ENCODE measurements around the gene FAM13B. TPM values are rescaled to one million over a fixed set of nuclear protein-coding genes. Genes with fewer than 3 reads are reported as not detected.
"Not testable (repeated sequence)": the region's sequence is repeated elsewhere in the genome, so short reads cannot be mapped to it uniquely, and the experiment has no call there.

Gene FAM13B
- total RNA-seq, 4 donors from 2014 or later = 3.4 to 7.9 (median 4.1) TPM

- H3K27ac ChIP-seq = no peak overlapping the region
These were observed 22.1 kb upstream of the FAM13B start for GRCh38 chr5:138054847-138055558.

DNA sequence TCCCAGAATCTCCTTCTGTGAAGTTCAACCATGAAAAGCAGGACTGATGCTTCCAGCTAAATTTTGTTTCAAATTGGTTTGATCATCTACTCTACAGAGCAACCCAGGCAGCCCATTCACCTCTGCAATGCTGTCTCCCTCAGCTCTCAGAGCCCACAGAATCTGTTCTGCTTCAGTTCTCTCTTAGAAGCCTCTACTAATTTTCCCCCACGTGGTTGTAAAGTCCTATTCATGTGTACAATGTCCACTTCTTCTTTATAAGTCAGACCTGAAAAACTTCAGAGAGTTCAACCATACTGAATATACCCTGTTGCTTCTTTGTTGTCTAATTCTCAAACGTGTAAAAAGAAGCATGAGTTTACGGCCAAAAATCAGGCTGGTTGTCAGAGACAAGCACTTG is 21.3 kb upstream of the FAM13B start:
- ATAC-seq (no peak), DNase-seq (no peak)
- Histone ChIP-seq H3K27ac (no peak overlapping the region), H3K36me3 (no peaks in the 10 kb centered on the region), H3K9me3 (no peaks in the 10 kb centered on the region), H3K27me3 (peaks cover 0 to 5% (median 0%) of the 10 kb centered on the region in 3 donors), H3K4me1 (no peaks in the 10 kb centered on the region), H3K4me3 (no peak overlapping the region)
- no peak for TF ChIP-seq CTCF (IDR thresholded peaks at IDR 0.05 in 4 of 5, conservative IDR thresholded peaks at IDR 0.05 in 1 of 5)
- TF ChIP-seq POLR2A (IDR thresholded peaks at IDR 0.05) = no peak
- intact Hi-C loops (cut with DNase I; ENCODE audit: low total_unique reads) = no loop called here
- in situ Hi-C loops (cut with MboI; ENCODE audit: low sequenced_read_pairs in 4 of 4) = no loop called here

More at GRCh38 chr5:138054847-138055558, 22.1 kb upstream of the FAM13B start:
- H3K9me3 ChIP-seq = no peaks in the 10 kb centered on the region
- DNase-seq = no peak
- no peaks in the 10 kb centered on the region for H3K36me3 ChIP-seq
- intact Hi-C loops (cut with DNase I; ENCODE audit: low total_unique reads) = no loop called here
- ATAC-seq = no peak
- in situ Hi-C loops (cut with MboI; ENCODE audit: low sequenced_read_pairs in 4 of 4) = no loop called here
- peaks cover 0 to 5% (median 0%) of the 10 kb centered on the region in 3 donors for H3K27me3 ChIP-seq
- no peaks in the 10 kb centered on the region for H3K4me1 ChIP-seq
- TF ChIP-seq CTCF (IDR thresholded peaks at IDR 0.05 in 4 of 5, conservative IDR thresholded peaks at IDR 0.05 in 1 of 5) (no peak), POLR2A (IDR thresholded peaks at IDR 0.05) (no peak)
- no peak overlapping the region for H3K4me3 ChIP-seq

DNA sequence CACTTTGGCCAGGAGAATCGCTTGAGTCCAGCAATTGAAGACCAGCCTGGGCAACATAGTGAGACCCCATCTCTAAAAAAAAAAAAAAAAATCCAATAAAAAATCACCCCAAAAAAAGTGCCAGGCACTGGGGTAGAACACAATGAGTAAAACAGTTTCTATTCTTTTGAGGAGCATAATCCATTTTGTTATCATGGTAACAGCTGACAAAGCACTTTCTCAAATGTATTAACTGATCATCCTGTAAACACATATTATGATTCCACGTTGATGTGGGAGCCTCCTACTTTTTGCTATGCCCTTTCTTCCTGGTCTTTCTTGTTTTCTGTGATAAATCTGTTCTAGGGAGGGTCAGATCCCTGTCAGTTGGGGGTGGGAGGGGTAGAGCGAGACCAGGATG is 20.7 kb upstream of the FAM13B start:
- H3K36me3 ChIP-seq = no peaks in the 10 kb centered on the region
- H3K4me3 ChIP-seq = no peak overlapping the region
- H3K4me1 ChIP-seq = no peaks in the 10 kb centered on the region
- in situ Hi-C loops (cut with MboI; ENCODE audit: low sequenced_read_pairs in 4 of 4) = no loop called here
- TF ChIP-seq POLR2A (IDR thresholded peaks at IDR 0.05) = no peak
- TF ChIP-seq CTCF (IDR thresholded peaks at IDR 0.05 in 4 of 5, conservative IDR thresholded peaks at IDR 0.05 in 1 of 5) = no peak
- DNase-seq (no peak), ATAC-seq (no peak)
- H3K27me3 ChIP-seq = peaks cover 0 to 5% (median 0%) of the 10 kb centered on the region in 3 donors
- intact Hi-C loops (cut with DNase I; ENCODE audit: low total_unique reads) = no loop called here
- H3K27ac ChIP-seq = no peak overlapping the region
- no peaks in the 10 kb centered on the region for H3K9me3 ChIP-seq

- H3K9me3 ChIP-seq; in situ Hi-C loops (cut with MboI; ENCODE audit: low sequenced_read_pairs in 4 of 4); ATAC-seq; H3K36me3 ChIP-seq; intact Hi-C loops (cut with DNase I; ENCODE audit: low total_unique reads); H3K4me3 ChIP-seq; H3K4me1 ChIP-seq; DNase-seq; H3K27ac ChIP-seq; H3K27me3 ChIP-seq: not testable (repeated sequence)
These were observed 19.8 kb upstream of the FAM13B start for GRCh38 chr5:138052718-138053117.

- ATAC-seq = no peak
- no peaks in the 10 kb centered on the region for H3K4me1 ChIP-seq
- H3K9me3 ChIP-seq = no peaks in the 10 kb centered on the region
- in situ Hi-C loops (cut with MboI; ENCODE audit: low sequenced_read_pairs in 4 of 4) = no loop called here
- DNase-seq = no peak
- H3K27ac ChIP-seq = no peak overlapping the region
- no peak for TF ChIP-seq POLR2A (IDR thresholded peaks at IDR 0.05)
- no peak for TF ChIP-seq CTCF (IDR thresholded peaks at IDR 0.05 in 4 of 5, conservative IDR thresholded peaks at IDR 0.05 in 1 of 5)
- H3K4me3 ChIP-seq = no peak overlapping the region
- H3K36me3 ChIP-seq = no peaks in the 10 kb centered on the region
- intact Hi-C loops (cut with DNase I; ENCODE audit: low total_unique reads) = no loop called here
- peaks cover 0 to 5% (median 0%) of the 10 kb centered on the region in 3 donors for H3K27me3 ChIP-seq
These were observed 18.8 kb upstream of the FAM13B start for GRCh38 chr5:138051441-138052296.

DNA sequence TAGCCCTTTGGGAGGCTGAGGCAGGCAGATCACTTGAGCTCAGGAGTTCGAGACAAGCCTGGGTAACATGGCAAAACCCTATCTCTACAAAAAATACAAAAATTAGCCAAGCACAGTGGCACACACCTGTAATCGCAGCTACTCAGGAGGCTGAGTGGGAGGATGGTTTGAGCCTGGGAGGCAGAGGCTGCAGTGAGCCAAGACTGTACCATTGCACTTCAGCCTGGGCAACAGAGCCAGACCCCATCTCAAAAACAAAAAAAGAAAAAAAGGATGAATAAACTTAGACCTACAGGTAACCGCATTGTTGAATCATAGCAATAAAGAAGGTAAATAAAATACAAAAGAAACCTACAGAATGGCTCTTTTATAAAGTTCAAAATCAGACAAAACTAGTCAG is 12.4 kb upstream of the FAM13B start:
- H3K36me3 ChIP-seq; H3K4me3 ChIP-seq; H3K27me3 ChIP-seq; intact Hi-C loops (cut with DNase I; ENCODE audit: low total_unique reads); ATAC-seq; H3K9me3 ChIP-seq; DNase-seq; H3K27ac ChIP-seq; H3K4me1 ChIP-seq: not testable (repeated sequence)
- in situ Hi-C loops (cut with MboI; ENCODE audit: low sequenced_read_pairs in 4 of 4) = loop anchor here in 3 of 4 donors (25.0 kb wide), 2 partner anchors 92 to 283 kb away; partner anchors contain the start of genes HNRNPA0 (in 2 of the 3) and NME5 (in 1 of the 3)
